Type B pancreatic cell (in vitro differentiated cells): ENCODE measurements around the gene CETN1. TPM values are rescaled to one million over a fixed set of nuclear protein-coding genes. Genes with fewer than 3 reads are reported as not detected.

ENCODE experiments used
- DNase-seq: peaks from one replicate; pipeline ENCODE4 v3.0.0; 2021; ENCODE audit warnings: mixed read lengths; ENCODE audit not compliant: unreplicated experiment; ENCODE audit errors: extremely low spot score
- H3K27ac Mint-ChIP-seq: 2 replicates; pipeline ENCODE4 v1.8.0; 2021; ENCODE audit warnings: mild to moderate bottlenecking, mixed read lengths
- H3K27me3 Mint-ChIP-seq: 2 replicates; pipeline ENCODE4 v1.8.0; 2021; ENCODE audit warnings: mixed read lengths
- H3K36me3 Mint-ChIP-seq: 2 replicates; pipeline ENCODE4 v1.8.0; 2021; ENCODE audit warnings: mixed read lengths
- H3K4me1 Mint-ChIP-seq: one replicate; pipeline ENCODE4 v1.8.0; 2021; ENCODE audit warnings: mixed read lengths; ENCODE audit not compliant: unreplicated experiment
- H3K4me3 Mint-ChIP-seq: 2 replicates; pipeline ENCODE4 v1.8.0; 2021; ENCODE audit warnings: mild to moderate bottlenecking, mixed read lengths
- H3K9me3 Mint-ChIP-seq: 2 replicates; pipeline ENCODE4 v1.8.0; 2021; ENCODE audit warnings: mixed read lengths
- total RNA-seq: library from RNA; stranded (reverse); gene quantifications from 2 replicates; pipeline ENCODE4 v1.2.1, GENCODE V29; 2021; ENCODE audit warnings: low replicate concordance
- TF ChIP-seq, protein P1 (sequence below): fragments of 200-600 bp; sonication (generic); conservative IDR thresholded peaks from 2 replicates; pipeline ENCODE4 v1.5.0; 2021; ENCODE audit warnings: antibody characterized with exemption, mild to moderate bottlenecking

The CETN1 gene
- total RNA-seq, 1 donor from 2014 or later, result not detected

DNA sequence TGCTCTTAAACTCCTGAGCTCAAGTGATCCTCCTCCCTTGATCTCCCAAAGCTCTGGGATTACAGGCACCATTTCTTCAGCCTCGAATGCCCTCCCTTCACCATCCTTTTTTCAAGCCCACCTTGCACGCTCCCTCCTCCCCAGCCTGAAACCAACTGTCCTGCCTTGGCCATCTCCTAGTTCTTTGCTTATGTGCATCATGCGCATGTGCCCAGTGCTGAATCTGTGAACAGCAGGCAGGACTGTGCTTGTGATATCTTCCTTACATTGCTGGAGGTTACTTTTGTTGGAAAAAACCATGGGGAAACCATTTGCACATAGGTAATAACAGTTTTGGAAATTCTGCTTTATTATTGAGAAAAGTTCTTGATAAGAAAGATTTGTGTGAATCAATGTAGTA lies 30.2 kb upstream of the CETN1 start:
- Mint-ChIP-seq H3K4me1 (no peaks in the 10 kb centered on the region), H3K27me3 (peaks cover 7% of the 10 kb centered on the region), H3K36me3 (no peaks in the 10 kb centered on the region), H3K9me3 (no peaks in the 10 kb centered on the region), H3K4me3 (no peak overlapping the region), H3K27ac (no peak overlapping the region)
- DNase-seq, result no peak
- TF ChIP-seq, protein P1, sequence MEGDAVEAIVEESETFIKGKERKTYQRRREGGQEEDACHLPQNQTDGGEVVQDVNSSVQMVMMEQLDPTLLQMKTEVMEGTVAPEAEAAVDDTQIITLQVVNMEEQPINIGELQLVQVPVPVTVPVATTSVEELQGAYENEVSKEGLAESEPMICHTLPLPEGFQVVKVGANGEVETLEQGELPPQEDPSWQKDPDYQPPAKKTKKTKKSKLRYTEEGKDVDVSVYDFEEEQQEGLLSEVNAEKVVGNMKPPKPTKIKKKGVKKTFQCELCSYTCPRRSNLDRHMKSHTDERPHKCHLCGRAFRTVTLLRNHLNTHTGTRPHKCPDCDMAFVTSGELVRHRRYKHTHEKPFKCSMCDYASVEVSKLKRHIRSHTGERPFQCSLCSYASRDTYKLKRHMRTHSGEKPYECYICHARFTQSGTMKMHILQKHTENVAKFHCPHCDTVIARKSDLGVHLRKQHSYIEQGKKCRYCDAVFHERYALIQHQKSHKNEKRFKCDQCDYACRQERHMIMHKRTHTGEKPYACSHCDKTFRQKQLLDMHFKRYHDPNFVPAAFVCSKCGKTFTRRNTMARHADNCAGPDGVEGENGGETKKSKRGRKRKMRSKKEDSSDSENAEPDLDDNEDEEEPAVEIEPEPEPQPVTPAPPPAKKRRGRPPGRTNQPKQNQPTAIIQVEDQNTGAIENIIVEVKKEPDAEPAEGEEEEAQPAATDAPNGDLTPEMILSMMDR, result no peak

DNA sequence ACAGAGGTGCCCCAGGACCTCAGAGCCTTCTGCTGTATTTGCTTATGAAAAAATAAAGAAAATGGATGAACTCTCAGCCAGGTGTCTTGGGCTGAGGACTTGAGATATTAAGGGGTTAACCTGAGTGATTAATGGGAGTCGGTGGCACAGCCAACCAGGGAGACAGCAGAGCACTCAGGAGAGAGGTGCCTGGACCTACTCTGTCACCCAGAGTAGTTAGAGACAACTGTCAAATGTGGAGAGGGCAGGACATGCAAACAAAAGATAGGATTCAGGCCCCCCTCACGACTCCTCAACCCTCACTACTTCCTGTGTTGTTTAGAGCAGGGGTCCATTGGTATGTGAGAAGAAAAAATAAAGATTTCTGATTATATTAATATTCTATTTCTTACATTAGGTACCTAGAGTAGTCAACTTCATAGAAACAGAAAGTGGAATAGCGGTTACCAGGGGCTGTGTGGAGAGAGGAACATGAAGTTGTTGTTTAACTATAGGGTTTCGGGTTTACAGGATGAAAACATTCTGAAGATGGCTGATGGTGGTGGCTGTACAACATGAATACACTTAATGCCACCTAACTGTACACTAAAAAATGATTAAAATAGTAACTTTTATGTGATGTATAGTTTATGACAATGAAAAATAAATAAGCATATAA lies 28.6 kb upstream of the CETN1 start:
- Mint-ChIP-seq H3K27me3 (peaks cover 3% of the 10 kb centered on the region), H3K36me3 (no peaks in the 10 kb centered on the region), H3K4me1 (peaks cover 5% of the 10 kb centered on the region), H3K4me3 (no peak overlapping the region), H3K27ac (no peak overlapping the region), H3K9me3 (no peaks in the 10 kb centered on the region)
- TF ChIP-seq, protein P1, result no peak
- no peak for DNase-seq

DNA sequence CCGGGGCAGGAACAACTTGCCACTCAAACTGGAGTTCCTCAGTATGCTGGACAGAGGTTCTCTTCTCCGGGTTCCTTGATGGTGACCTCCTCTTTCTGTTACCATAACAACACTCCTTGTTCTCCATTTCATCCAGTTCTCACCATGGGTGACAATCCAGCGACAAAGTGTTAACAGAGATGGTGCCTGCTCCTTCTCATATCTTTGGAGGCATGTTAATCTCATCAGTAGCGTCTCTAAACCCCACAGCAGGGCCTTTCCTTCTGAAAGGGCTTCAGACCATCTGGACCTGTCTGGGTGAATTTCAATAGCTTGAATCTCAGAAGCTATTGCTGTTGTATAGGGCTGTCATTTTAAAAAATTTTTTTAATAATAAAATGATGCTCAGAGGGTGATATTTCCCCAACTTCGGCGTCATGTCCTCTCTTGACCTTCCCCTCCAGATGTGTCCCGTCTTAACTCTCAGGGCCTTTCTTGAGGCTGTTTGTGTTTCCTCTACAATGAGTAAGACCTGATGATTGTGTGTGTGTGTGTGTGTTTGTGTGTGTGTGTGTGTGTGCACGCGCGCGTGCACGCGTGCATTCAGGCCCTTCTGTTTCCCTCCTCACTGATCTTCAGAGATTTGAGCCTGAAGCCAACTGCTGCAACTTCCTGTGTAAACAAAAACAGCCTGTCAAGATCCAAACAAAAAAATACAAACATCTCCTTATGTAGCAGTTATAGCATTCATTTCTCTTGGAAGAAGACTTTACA lies 24.3 kb upstream of the CETN1 start:
- Mint-ChIP-seq H3K27me3 (no peaks in the 10 kb centered on the region), H3K4me1 (peaks cover 5% of the 10 kb centered on the region), H3K36me3 (no peaks in the 10 kb centered on the region), H3K4me3 (no peak overlapping the region), H3K9me3 (no peaks in the 10 kb centered on the region), H3K27ac (no peak overlapping the region)
- DNase-seq, result no peak
- TF ChIP-seq, protein P1, result no peak

DNA sequence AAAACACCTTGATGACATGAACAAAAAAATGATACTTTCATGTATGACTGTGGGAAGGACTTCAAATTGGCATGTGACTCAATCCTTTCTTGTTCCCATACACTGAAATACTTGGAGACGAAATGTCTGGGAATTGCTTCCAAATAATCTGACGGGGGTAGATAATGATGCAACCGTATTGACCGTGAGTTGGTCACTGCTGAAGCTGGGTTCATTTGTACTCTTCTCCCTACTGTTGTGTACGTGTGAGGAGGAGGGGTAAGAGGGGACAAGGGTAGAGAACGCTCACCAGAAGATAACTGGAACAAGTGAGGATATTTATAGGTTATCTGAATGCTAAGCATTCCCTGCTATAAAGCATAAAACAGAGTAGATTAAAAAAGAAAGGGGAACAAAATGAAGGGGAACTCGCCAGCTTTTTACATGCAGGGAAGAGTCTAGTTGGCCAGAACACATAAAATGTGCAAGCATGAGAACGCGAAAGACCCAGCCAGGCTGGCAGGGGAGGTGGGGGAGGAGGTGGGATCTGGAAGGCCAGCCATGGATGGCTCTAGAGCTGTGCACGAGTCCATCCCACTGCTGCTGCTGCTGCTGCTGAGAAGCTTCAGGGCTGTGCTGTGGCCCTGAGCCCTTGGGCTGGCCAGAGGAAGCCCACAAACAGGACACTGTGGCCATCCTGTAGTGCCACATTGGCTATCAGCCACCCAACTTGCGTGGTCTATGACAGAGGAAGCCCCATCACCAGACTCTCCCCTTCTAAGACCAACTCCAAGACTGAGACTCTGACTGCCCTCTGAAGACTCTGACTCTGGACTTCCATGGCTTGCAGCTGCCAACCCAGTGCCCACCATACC lies 15.2 kb upstream of the CETN1 start:
- H3K27me3 Mint-ChIP-seq, result no peaks in the 10 kb centered on the region
- TF ChIP-seq, protein P1, result no peak
- no peak overlapping the region for H3K4me3 Mint-ChIP-seq
- no peak for DNase-seq
- no peaks in the 10 kb centered on the region for H3K9me3 Mint-ChIP-seq
- H3K36me3 Mint-ChIP-seq, result no peaks in the 10 kb centered on the region
- H3K27ac Mint-ChIP-seq, result no peak overlapping the region
- H3K4me1 Mint-ChIP-seq, result peaks cover 5% of the 10 kb centered on the region

DNA sequence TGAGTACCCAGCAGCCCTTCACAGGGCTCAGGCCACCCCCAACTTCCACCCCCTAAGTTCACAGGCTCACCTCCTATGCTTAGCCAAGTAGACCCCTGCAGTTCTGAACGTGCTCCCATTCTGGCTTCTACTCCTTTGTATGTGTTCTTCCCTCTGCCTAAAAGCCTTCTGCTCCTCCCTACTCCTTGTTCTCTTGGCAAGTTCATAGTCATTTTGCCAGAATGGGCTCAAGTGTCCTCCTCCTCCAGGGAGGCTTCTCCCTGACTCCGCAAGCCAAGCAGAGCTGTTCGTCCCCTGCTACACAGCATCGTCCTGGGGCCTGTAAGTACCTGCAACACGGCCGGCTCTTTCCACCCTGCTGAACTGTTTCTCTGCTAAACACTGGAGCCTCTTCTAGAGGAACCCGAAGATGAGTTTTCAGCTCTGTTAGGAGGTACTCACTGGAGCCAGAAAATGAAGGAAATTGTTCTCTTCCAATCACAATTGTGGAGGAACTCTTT lies 14.6 kb upstream of the CETN1 start:
- Mint-ChIP-seq H3K36me3 (no peaks in the 10 kb centered on the region), H3K27ac (no peak overlapping the region), H3K27me3 (no peaks in the 10 kb centered on the region), H3K4me3 (no peak overlapping the region), H3K9me3 (no peaks in the 10 kb centered on the region), H3K4me1 (peaks cover 5% of the 10 kb centered on the region)
- TF ChIP-seq, protein P1, result no peak
- DNase-seq, result no peak
